WTC11 (cell line): ENCODE results near the gene STPG2.

ENCODE experiments used
- ATF1 ChIP-seq: sonication (generic); formaldehyde crosslinking; IDR thresholded peaks from 2 replicates; pipeline ENCODE4 v1.8.1; 2023; ENCODE audit warnings: mild to moderate bottlenecking, moderate library complexity, missing genetic modification reagents
- GABPB1 ChIP-seq: sonication (generic); formaldehyde crosslinking; IDR thresholded peaks from 2 replicates; pipeline ENCODE4 v1.8.1; 2023; ENCODE audit warnings: mild to moderate bottlenecking, missing genetic modification reagents
- HMGXB4 ChIP-seq: sonication (generic); formaldehyde crosslinking; IDR thresholded peaks from 2 replicates; pipeline ENCODE4 v1.8.1; 2023; ENCODE audit warnings: mild to moderate bottlenecking, moderate library complexity, missing genetic modification reagents
- NFE2L1 ChIP-seq: sonication (generic); formaldehyde crosslinking; IDR thresholded peaks from 2 replicates; pipeline ENCODE4 v1.8.1; 2023; ENCODE audit warnings: missing genetic modification reagents
- ZNF232 ChIP-seq: sonication (generic); formaldehyde crosslinking; IDR thresholded peaks from 2 replicates; pipeline ENCODE4 v1.8.0; 2022; ENCODE audit warnings: mild to moderate bottlenecking, missing genetic modification reagents
- ZNF512 ChIP-seq: sonication (generic); formaldehyde crosslinking; IDR thresholded peaks from 2 replicates; pipeline ENCODE4 v1.8.1; 2022; ENCODE audit warnings: missing genetic modification reagents, borderline replicate concordance
- TF ChIP-seq, protein P1 (sequence below): fragments of 200-600 bp; IDR thresholded peaks from 2 replicates; pipeline ENCODE4 v1.8.0; 2022; ENCODE audit warnings: antibody characterized with exemption
- TF ChIP-seq, protein P2 (sequence below): sonication (generic); formaldehyde crosslinking; IDR thresholded peaks from 2 replicates; pipeline ENCODE4 v1.8.0; 2022; ENCODE audit warnings: mild to moderate bottlenecking, missing genetic modification reagents
- TF ChIP-seq, protein P3 (sequence below): sonication (generic); formaldehyde crosslinking; IDR thresholded peaks from 2 replicates; pipeline ENCODE4 v1.8.0; 2022; ENCODE audit warnings: mild to moderate bottlenecking, missing genetic modification reagents
- TF ChIP-seq, protein P4 (sequence below): sonication (generic); formaldehyde crosslinking; IDR thresholded peaks from 2 replicates; pipeline ENCODE4 v1.8.1; 2023; ENCODE audit warnings: mild to moderate bottlenecking, missing genetic modification reagents, borderline replicate concordance

DNA sequence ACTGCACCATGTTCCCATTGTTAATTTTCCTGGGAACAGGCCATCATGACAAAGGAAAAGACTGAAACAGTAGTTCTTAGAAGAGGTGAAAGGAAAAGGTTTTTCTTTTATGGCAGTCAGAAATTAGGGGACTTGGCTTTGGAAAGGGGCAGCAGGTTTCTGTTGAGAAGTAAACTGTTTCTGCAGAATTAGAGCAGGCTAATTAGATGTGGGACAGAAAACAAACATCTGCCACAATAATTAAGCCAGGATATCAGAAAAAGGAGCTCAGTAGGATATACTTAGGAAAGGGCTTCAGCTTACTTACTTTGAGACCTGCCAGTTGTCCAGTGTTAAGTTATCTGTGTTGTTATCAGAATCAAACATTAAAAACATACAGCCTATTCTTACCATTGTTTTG is 36.7 kb upstream of the STPG2 start:
- TF ChIP-seq, protein P1, sequence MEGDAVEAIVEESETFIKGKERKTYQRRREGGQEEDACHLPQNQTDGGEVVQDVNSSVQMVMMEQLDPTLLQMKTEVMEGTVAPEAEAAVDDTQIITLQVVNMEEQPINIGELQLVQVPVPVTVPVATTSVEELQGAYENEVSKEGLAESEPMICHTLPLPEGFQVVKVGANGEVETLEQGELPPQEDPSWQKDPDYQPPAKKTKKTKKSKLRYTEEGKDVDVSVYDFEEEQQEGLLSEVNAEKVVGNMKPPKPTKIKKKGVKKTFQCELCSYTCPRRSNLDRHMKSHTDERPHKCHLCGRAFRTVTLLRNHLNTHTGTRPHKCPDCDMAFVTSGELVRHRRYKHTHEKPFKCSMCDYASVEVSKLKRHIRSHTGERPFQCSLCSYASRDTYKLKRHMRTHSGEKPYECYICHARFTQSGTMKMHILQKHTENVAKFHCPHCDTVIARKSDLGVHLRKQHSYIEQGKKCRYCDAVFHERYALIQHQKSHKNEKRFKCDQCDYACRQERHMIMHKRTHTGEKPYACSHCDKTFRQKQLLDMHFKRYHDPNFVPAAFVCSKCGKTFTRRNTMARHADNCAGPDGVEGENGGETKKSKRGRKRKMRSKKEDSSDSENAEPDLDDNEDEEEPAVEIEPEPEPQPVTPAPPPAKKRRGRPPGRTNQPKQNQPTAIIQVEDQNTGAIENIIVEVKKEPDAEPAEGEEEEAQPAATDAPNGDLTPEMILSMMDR, result no peak
- no peak for TF ChIP-seq ZNF512 (CRISPR knock-in tag)
- TF ChIP-seq NFE2L1 (CRISPR knock-in tag), result no peak
- TF ChIP-seq ATF1 (CRISPR knock-in tag), result no peak
- TF ChIP-seq, protein P2, sequence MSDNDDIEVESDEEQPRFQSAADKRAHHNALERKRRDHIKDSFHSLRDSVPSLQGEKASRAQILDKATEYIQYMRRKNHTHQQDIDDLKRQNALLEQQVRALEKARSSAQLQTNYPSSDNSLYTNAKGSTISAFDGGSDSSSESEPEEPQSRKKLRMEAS (CRISPR knock-in tag), result no peak
- TF ChIP-seq, protein P3, sequence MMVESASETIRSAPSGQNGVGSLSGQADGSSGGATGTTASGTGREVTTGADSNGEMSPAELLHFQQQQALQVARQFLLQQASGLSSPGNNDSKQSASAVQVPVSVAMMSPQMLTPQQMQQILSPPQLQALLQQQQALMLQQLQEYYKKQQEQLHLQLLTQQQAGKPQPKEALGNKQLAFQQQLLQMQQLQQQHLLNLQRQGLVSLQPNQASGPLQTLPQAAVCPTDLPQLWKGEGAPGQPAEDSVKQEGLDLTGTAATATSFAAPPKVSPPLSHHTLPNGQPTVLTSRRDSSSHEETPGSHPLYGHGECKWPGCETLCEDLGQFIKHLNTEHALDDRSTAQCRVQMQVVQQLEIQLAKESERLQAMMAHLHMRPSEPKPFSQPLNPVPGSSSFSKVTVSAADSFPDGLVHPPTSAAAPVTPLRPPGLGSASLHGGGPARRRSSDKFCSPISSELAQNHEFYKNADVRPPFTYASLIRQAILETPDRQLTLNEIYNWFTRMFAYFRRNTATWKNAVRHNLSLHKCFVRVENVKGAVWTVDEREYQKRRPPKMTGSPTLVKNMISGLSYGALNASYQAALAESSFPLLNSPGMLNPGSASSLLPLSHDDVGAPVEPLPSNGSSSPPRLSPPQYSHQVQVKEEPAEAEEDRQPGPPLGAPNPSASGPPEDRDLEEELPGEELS, result no peak
- no peak for TF ChIP-seq GABPB1
- TF ChIP-seq, protein P4, sequence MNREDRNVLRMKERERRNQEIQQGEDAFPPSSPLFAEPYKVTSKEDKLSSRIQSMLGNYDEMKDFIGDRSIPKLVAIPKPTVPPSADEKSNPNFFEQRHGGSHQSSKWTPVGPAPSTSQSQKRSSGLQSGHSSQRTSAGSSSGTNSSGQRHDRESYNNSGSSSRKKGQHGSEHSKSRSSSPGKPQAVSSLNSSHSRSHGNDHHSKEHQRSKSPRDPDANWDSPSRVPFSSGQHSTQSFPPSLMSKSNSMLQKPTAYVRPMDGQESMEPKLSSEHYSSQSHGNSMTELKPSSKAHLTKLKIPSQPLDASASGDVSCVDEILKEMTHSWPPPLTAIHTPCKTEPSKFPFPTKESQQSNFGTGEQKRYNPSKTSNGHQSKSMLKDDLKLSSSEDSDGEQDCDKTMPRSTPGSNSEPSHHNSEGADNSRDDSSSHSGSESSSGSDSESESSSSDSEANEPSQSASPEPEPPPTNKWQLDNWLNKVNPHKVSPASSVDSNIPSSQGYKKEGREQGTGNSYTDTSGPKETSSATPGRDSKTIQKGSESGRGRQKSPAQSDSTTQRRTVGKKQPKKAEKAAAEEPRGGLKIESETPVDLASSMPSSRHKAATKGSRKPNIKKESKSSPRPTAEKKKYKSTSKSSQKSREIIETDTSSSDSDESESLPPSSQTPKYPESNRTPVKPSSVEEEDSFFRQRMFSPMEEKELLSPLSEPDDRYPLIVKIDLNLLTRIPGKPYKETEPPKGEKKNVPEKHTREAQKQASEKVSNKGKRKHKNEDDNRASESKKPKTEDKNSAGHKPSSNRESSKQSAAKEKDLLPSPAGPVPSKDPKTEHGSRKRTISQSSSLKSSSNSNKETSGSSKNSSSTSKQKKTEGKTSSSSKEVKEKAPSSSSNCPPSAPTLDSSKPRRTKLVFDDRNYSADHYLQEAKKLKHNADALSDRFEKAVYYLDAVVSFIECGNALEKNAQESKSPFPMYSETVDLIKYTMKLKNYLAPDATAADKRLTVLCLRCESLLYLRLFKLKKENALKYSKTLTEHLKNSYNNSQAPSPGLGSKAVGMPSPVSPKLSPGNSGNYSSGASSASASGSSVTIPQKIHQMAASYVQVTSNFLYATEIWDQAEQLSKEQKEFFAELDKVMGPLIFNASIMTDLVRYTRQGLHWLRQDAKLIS (CRISPR knock-in tag), result no peak
- no peak for TF ChIP-seq HMGXB4 (CRISPR knock-in tag)
- TF ChIP-seq ZNF232 (CRISPR knock-in tag), result no peak
